HepG2 (cell line): ENCODE results near the gene FAM53C. TPM values are rescaled to one million over a fixed set of nuclear protein-coding genes. Genes with fewer than 3 reads are reported as not detected.
A peak's percentile ranks its signal among the peaks of the same experiment; 100 is the strongest.

Experiments used
- ARID4A ChIP-seq: sonication (generic); formaldehyde crosslinking; IDR thresholded peaks from 2 replicates; pipeline ENCODE4 v1.5.0; 2020; ENCODE audit warnings: mild to moderate bottlenecking, missing genetic modification reagents, borderline replicate concordance
- CHD4 ChIP-seq: fragments of 200-600 bp; sonication (generic); IDR thresholded peaks from 2 replicates; pipeline ENCODE4 v1.7.0; 2017; ENCODE audit warnings: mild to moderate bottlenecking, low read length, borderline replicate concordance
- EEA1 ChIP-seq: sonication (generic); formaldehyde crosslinking; IDR thresholded peaks from 2 replicates; pipeline ENCODE4 v1.5.1; 2020; ENCODE audit warnings: mild to moderate bottlenecking, missing genetic modification reagents, borderline replicate concordance
- HINFP ChIP-seq: sonication (generic); formaldehyde crosslinking; IDR thresholded peaks from 2 replicates; pipeline ENCODE4 v1.4.0; 2020; ENCODE audit warnings: low read depth, mild to moderate bottlenecking, missing genetic modification reagents
- KAT7 ChIP-seq: IDR thresholded peaks from 2 replicates; pipeline ENCODE4 v1.6.1; 2018; ENCODE audit warnings: borderline replicate concordance, missing compliant biosample characterization
- MTERF4 ChIP-seq: sonication (generic); formaldehyde crosslinking; IDR thresholded peaks from 2 replicates; pipeline ENCODE4 v1.8.0; 2023; ENCODE audit warnings: mild to moderate bottlenecking, missing genetic modification reagents
- NPAS2 ChIP-seq: sonication (generic); formaldehyde crosslinking; IDR thresholded peaks from 2 replicates; pipeline ENCODE4 v1.8.0; 2022; ENCODE audit warnings: mild to moderate bottlenecking, missing genetic modification reagents, borderline replicate concordance
- POLR2AphosphoS2 ChIP-seq: IDR thresholded peaks from 2 replicates; pipeline ENCODE4 v1.6.1; 2011; ENCODE audit warnings: low read depth, low read length, improper control_type of control experiment
- RBM39 ChIP-seq: fragments of 200-400 bp; formaldehyde crosslinking; IDR thresholded peaks from one replicate; pipeline ENCODE4 v1.6.1; 2018; ENCODE audit warnings: antibody characterized with exemption, mild to moderate bottlenecking, low read depth, low read length; ENCODE audit not compliant: poor library complexity, severe bottlenecking
- SIN3A ChIP-seq: IDR thresholded peaks from 2 replicates; pipeline ENCODE4 v1.6.1; 2011; ENCODE audit warnings: low read depth, mild to moderate bottlenecking, control low read depth, low read length, borderline replicate concordance
- YY1 ChIP-seq: IDR thresholded peaks from 2 replicates; pipeline ENCODE4 v1.6.1; 2011; ENCODE audit warnings: low read length, low read depth, moderate library complexity, mild to moderate bottlenecking; ENCODE audit not compliant: insufficient read depth, insufficient replicate concordance
- ZBTB25 ChIP-seq: IDR thresholded peaks from 2 replicates; pipeline ENCODE4 v1.6.1; 2018; ENCODE audit warnings: missing genetic modification reagents
- ZFX ChIP-seq: sonication (generic); formaldehyde crosslinking; IDR thresholded peaks from 2 replicates; pipeline ENCODE4 v1.4.0; 2020; ENCODE audit warnings: mild to moderate bottlenecking, low read depth, missing genetic modification reagents, moderate library complexity
- ZNF510 ChIP-seq: sonication (generic); formaldehyde crosslinking; IDR thresholded peaks from 2 replicates; pipeline ENCODE4 v1.4.0; 2020; ENCODE audit warnings: low read depth, mild to moderate bottlenecking, missing genetic modification reagents
- ZNF563 ChIP-seq: sonication (generic); formaldehyde crosslinking; IDR thresholded peaks from 2 replicates; pipeline ENCODE4 v1.8.0; 2022; ENCODE audit warnings: mild to moderate bottlenecking, moderate library complexity, missing genetic modification reagents
- ZNF841 ChIP-seq: sonication (generic); formaldehyde crosslinking; IDR thresholded peaks from 2 replicates; pipeline ENCODE4 v1.8.1; 2023; ENCODE audit warnings: missing genetic modification reagents, borderline replicate concordance
- polyA plus RNA-seq, 8 experiments: library from polyadenylated mRNA; depleted of rRNA in 3 of 8; stranded (reverse) in 7 of 8; unstranded in 1 of 8; fragments of >200 nt; fragmentation: Illumina TruSeq in 4 of 8; extraction: Trizol in 4 of 8; gene quantifications; 2 replicates each; pipeline versions ENCODE4 v1.2.1 to v1.2.3, GENCODE V29; 2011 to 2016; ENCODE audit warnings: low read depth in 4 of 8, missing spikeins in 1 of 8, mixed read lengths in 1 of 8; ENCODE audit not compliant: insufficient read depth in 1 of 8
- total RNA-seq, 5 experiments: library from RNA; depleted of rRNA; stranded (reverse); fragments of >200 nt; fragmentation: Illumina TruSeq; extraction: Trizol; gene quantifications; 2 replicates each; pipeline ENCODE4 v1.2.3, GENCODE V29; 2016; ENCODE audit warnings: low read depth in 1 of 5
- TF ChIP-seq, protein P1 (sequence below): sonication (generic); formaldehyde crosslinking; IDR thresholded peaks from 2 replicates; pipeline ENCODE4 v1.8.1; 2023; ENCODE audit warnings: mild to moderate bottlenecking, inconsistent platforms, moderate library complexity, missing genetic modification reagents, borderline replicate concordance

FAM53C gene
- total and polyA plus RNA-seq, 2 of the 13 experiments (the other 11 are each of a cell fraction or from before 2014, with no cell fraction given) = 26.9 to 30.1 TPM

GRCh38 chr5:138352722-138353559, 14.9 kb downstream of the FAM53C start (continued):
- TF ChIP-seq, protein P1, sequence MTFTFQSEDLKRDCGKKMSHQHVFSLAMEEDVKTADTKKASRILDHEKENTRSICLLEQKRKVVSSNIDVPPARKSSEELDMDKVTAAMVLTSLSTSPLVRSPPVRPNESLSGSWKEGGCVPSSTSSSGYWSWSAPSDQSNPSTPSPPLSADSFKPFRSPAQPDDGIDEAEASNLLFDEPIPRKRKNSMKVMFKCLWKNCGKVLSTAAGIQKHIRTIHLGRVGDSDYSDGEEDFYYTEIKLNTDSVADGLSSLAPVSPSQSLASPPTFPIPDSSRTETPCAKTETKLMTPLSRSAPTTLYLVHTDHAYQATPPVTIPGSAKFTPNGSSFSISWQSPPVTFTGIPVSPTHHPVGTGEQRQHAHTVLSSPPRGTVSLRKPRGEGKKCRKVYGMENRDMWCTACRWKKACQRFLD (CRISPR knock-in tag) = 0 out of 2 replicates have a peak, but pooled peaks have one; percentile 33
- TF ChIP-seq ZNF563 (peak; percentile 73; the same call in 1 of the 2 replicates), KAT7 (CRISPR knock-in tag) (no peak; the same call in 1 of the 2 replicates), ZNF510 (CRISPR knock-in tag) (0 out of 2 replicates have a peak, but pooled peaks have one; percentile 24), CHD4 (no peak), RBM39 (peak; percentile 40), HINFP (CRISPR knock-in tag) (0 out of 2 replicates have a peak, but pooled peaks have one; percentile 29), ZNF841 (CRISPR knock-in tag) (peak; percentile 24; the same call in 1 of the 2 replicates), MTERF4 (peak; percentile 56; the same call in 1 of the 2 replicates), ZFX (CRISPR knock-in tag) (peak; percentile 94), EEA1 (CRISPR knock-in tag) (0 out of 2 replicates have a peak, but pooled peaks have one; percentile 29), NPAS2 (CRISPR knock-in tag) (no peak), ARID4A (CRISPR knock-in tag) (peak; percentile 57), ZBTB25 (CRISPR knock-in tag) (0 out of 2 replicates have a peak, but pooled peaks have one; percentile 12), POLR2AphosphoS2 (no peak), SIN3A (peak; percentile 52; the same call in 1 of the 2 replicates), YY1 (peak; percentile 65)
